Measurements from ENCODE around the gene HYOU1.
A peak's percentile ranks its signal among the peaks of the same experiment; 100 is the strongest.
"Not testable (repeated sequence)": the region's sequence is repeated elsewhere in the genome, so short reads cannot be mapped to it uniquely, and the experiment has no call there.

Gene HYOU1

DNA sequence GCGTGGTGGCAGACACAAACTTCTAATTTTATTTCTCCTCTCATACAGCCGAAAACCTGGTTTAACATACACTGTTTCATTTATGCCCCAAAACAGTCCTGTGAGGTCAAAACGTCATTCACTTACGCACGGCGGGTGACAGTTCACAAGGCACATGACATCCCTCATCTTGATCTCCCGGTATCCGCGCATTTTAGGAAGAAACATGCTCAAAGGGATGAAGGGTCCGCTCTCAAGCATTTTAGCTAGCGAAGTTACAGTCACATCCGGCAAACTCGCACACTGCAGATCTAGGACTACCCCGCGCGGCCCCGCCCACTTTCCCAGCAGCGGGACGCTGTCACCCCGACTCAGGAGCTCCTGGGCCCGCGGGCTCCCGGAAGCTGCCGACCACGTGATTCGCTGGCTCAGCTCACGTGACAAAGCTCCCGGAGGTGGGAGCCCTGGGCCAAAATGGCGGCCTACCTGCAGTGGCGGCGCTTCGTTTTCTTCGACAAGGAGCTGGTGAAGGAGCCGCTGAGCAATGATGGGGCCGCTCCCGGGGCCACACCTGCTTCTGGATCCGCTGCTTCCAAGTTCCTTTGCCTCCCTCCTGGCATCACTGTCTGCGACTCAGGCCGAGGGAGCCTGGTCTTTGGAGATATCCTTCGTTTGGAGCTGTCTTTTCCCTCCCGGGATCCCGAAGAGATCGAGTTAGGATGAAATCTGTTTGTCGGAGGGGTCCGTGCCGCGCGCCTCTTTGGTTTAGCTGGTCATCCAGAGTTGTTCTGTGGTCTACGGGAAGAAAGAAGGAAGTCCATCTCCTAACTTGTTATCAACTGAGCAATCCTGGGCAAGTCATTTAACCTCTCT lies 10.6 kb upstream of the HYOU1 start, which contains the start of gene VPS11:
Gene VPS11, plus strand, starts transcription at position 448 of the 852 bp plus-strand sequence. Its CDS starts 6 bp downstream, at position 454.
- Mint-ChIP-seq H3K36me3 (peaks cover 6% of the 10 kb centered on the region), H3K4me1 (peaks cover 21% of the 10 kb centered on the region), H3K27me3 (no peaks in the 10 kb centered on the region), H3K4me3 (peak within 1 kb of the TSS; percentile 93), H3K27ac (peak within 1 kb of the TSS; percentile 98), H3K9me3 (no peaks in the 10 kb centered on the region)
- DNase-seq (ENCODE audit: low spot score in 2 of 2) (peak; percentile 88 to 92), ATAC-seq (ENCODE audit: low read depth) (peak; percentile 91)

DNA sequence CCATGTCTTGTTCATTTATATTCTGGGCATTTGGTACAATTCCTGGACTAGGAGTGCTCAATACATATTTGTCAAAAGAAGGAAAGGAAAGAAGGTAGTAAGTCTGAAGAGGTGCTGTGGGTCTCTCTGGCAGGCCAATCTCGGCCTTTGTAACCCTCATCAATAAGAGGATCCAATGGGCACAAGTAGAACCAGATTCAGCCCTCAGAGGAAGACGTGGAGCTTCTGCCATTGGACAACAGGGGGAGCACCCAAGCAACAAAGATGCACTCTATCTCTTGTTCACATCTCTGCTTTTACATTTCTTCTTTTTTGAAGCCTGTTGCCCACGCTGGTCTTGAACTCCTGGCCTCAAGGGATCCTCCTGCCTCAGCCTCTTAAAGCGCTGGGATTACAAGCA lies 8.4 kb upstream of the HYOU1 start:
- Mint-ChIP-seq H3K9me3 (no peaks in the 10 kb centered on the region), H3K36me3 (peaks cover 5% of the 10 kb centered on the region), H3K4me3 (no peak overlapping the region), H3K27ac (peak overlapping the region; percentile 72), H3K27me3 (no peaks in the 10 kb centered on the region), H3K4me1 (peaks cover 19% of the 10 kb centered on the region)
- DNase-seq (ENCODE audit: low spot score in 2 of 2) (peak in 1 of 2 donors; percentile 29), ATAC-seq (ENCODE audit: low read depth) (peak; percentile 16)

- H3K4me3 Mint-ChIP-seq, result no peak overlapping the region
- no peak overlapping the region for H3K27ac Mint-ChIP-seq
- no peak for ATAC-seq (ENCODE audit: low read depth)
- no peak for DNase-seq (ENCODE audit: low spot score in 2 of 2)
- H3K4me1 Mint-ChIP-seq, result peaks cover 19% of the 10 kb centered on the region
- no peaks in the 10 kb centered on the region for H3K9me3 Mint-ChIP-seq
- H3K36me3 Mint-ChIP-seq, result peaks cover 2% of the 10 kb centered on the region
- H3K27me3 Mint-ChIP-seq, result no peaks in the 10 kb centered on the region
Observed at GRCh38 chr11:119062779-119063178, 5.8 kb upstream of the HYOU1 start.

- Mint-ChIP-seq H3K4me3 (no peak overlapping the region), H3K9me3 (no peaks in the 10 kb centered on the region), H3K36me3 (peaks cover 2% of the 10 kb centered on the region), H3K27ac (no peak overlapping the region), H3K4me1 (peaks cover 14% of the 10 kb centered on the region), H3K27me3 (no peaks in the 10 kb centered on the region)
- DNase-seq (ENCODE audit: low spot score in 2 of 2), result no peak
- no peak for ATAC-seq (ENCODE audit: low read depth)
Observed at GRCh38 chr11:119061256-119061655, 4.3 kb upstream of the HYOU1 start.

DNA sequence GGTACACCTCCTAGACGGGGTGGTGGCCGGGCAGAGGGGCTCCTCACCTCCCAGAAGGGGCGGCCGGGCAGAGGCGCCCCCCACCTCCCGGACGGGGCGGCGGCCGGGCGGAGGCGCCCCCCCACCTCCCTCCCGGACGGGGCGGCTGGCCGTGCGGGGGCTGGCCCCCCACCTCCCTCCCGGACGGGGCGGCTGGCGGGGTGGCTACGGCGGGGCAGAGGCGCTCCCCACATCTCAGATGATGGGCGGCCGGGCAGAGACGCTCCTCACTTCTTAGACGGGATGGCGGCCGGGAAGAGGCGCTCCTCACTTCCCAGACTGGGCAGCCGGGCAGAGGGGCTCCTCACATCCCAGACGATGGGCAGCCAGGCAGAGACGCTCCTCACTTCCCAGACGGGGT lies 2.1 kb upstream of the HYOU1 start:
- H3K27ac Mint-ChIP-seq; DNase-seq (ENCODE audit: low spot score in 2 of 2); H3K27me3 Mint-ChIP-seq; H3K36me3 Mint-ChIP-seq; ATAC-seq (ENCODE audit: low read depth); H3K9me3 Mint-ChIP-seq: not testable (repeated sequence)
- Mint-ChIP-seq H3K4me3 (peak overlapping the region; percentile 21), H3K4me1 (peaks cover 19% of the 10 kb centered on the region)

- ATAC-seq (ENCODE audit: low read depth) (peak; percentile 27), DNase-seq (ENCODE audit: low spot score in 2 of 2) (peak; percentile 41 to 53)
- H3K36me3 Mint-ChIP-seq, result peaks cover 12% of the 10 kb centered on the region
- H3K4me1 Mint-ChIP-seq, result peaks cover 25% of the 10 kb centered on the region
- peak overlapping the region; percentile 93 for H3K4me3 Mint-ChIP-seq
- no peaks in the 10 kb centered on the region for H3K27me3 Mint-ChIP-seq
- H3K9me3 Mint-ChIP-seq, result no peaks in the 10 kb centered on the region
- H3K27ac Mint-ChIP-seq, result peak overlapping the region; percentile 95
Observed at GRCh38 chr11:119056421-119056999, 495 bp downstream of the HYOU1 start.

DNA sequence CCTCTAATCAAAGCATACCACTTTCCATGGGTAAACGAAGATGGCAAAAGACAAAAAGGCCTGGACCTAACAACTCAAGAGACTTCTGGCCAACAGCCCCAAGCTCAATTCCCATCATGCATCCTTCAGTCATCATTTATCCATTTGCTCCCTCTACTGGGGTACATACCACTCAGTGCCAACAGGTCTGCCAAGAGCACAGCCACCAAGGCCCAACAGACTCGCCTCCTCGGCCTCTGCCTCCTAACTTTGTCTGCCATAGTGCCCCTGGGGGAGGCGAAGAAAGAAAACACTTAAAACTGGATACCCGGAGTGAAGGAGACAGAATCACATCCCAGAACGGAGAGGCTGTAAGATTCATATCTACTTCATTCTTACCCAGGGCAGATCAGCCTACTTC lies 1.1 kb downstream of the HYOU1 start:
- ATAC-seq (ENCODE audit: low read depth), result no peak
- DNase-seq (ENCODE audit: low spot score in 2 of 2), result no peak
- Mint-ChIP-seq H3K27me3 (no peaks in the 10 kb centered on the region), H3K4me3 (peak overlapping the region; percentile 93), H3K4me1 (peaks cover 28% of the 10 kb centered on the region), H3K9me3 (no peaks in the 10 kb centered on the region), H3K36me3 (peaks cover 17% of the 10 kb centered on the region), H3K27ac (peak overlapping the region; percentile 95)

DNA sequence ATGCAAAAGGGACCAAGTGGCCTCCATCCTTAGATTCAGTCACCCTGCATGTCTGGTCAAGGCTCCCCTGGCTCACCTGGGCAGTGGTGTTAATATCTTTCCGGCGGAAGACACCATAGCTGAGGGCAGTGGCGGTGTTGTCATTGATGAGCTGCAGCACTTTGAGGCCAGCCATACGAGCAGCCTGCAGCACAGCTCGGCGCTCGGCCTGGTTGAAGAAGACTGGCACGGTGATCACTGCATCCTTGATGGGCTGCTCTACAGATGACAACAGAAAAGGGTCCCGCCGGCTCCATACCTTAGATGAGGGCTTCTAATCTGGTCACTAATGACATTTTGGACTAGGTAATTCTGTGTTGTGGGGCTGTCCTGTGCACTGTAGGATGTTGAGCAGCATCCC lies 2.6 kb downstream of the HYOU1 start:
- Mint-ChIP-seq H3K4me1 (peaks cover 28% of the 10 kb centered on the region), H3K27ac (no peak overlapping the region), H3K9me3 (no peaks in the 10 kb centered on the region), H3K36me3 (peaks cover 23% of the 10 kb centered on the region), H3K4me3 (no peak overlapping the region), H3K27me3 (no peaks in the 10 kb centered on the region)
- no peak for ATAC-seq (ENCODE audit: low read depth)
- DNase-seq (ENCODE audit: low spot score in 2 of 2), result no peak

- Mint-ChIP-seq H3K4me3 (no peak overlapping the region), H3K9me3 (no peaks in the 10 kb centered on the region), H3K27me3 (no peaks in the 10 kb centered on the region), H3K4me1 (peaks cover 23% of the 10 kb centered on the region), H3K27ac (peak overlapping the region; percentile 3), H3K36me3 (peaks cover 35% of the 10 kb centered on the region)
- ATAC-seq (ENCODE audit: low read depth) (no peak), DNase-seq (ENCODE audit: low spot score in 2 of 2) (no peak)
Observed at GRCh38 chr11:119052163-119052814, 4.7 kb downstream of the HYOU1 start.

DNA sequence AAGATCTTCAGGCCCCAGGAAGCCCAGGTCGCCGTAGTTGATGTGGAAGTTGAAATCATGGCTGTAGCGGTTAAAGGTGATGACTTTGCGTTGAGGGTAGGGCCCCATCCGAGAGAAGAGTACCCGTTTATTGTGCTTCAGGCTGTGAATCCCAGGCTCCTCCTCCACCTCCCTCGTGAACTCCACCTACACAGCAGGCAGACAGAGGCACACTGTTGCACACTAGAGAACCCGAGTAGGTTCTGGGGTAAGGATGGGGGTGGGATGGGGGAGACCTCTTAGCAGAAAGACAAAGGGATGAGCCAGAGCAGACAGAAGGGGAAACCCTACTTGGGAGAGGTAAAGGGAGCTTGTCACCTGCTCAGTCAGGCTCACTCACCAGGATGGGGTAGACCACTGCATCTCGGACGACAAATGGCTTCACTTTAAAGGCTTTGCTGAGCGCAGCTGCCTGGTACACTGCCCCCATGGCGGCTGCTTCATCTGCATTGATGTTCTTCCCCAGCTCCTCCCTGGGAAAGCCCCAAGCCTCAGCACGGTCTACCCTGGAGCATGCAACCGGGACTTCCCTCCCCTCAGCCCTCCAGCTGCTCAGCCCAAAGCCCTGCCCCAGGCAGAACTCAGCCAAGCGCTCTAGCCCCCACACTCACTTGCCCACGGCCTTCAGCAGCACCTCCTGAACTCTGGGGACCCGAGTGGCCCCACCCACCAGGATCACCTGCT lies 5.4 kb downstream of the HYOU1 start:
- Mint-ChIP-seq H3K4me3 (no peak overlapping the region), H3K4me1 (peaks cover 23% of the 10 kb centered on the region), H3K27me3 (no peaks in the 10 kb centered on the region), H3K9me3 (no peaks in the 10 kb centered on the region), H3K27ac (peak overlapping the region; percentile 3), H3K36me3 (peaks cover 38% of the 10 kb centered on the region)
- DNase-seq (ENCODE audit: low spot score in 2 of 2), result peak in 1 of 2 donors; percentile 46
- peak; percentile 77 for ATAC-seq (ENCODE audit: low read depth)

GRCh38 chr11:119049081-119049480 lies 7.9 kb downstream of the HYOU1 start:
- peaks cover 43% of the 10 kb centered on the region for H3K36me3 Mint-ChIP-seq
- no peak for DNase-seq (ENCODE audit: low spot score in 2 of 2)
- H3K4me1 Mint-ChIP-seq, result peaks cover 12% of the 10 kb centered on the region
- H3K27me3 Mint-ChIP-seq, result no peaks in the 10 kb centered on the region
- no peak overlapping the region for H3K4me3 Mint-ChIP-seq
- no peaks in the 10 kb centered on the region for H3K9me3 Mint-ChIP-seq
- ATAC-seq (ENCODE audit: low read depth), result no peak
- H3K27ac Mint-ChIP-seq, result no peak overlapping the region

DNA sequence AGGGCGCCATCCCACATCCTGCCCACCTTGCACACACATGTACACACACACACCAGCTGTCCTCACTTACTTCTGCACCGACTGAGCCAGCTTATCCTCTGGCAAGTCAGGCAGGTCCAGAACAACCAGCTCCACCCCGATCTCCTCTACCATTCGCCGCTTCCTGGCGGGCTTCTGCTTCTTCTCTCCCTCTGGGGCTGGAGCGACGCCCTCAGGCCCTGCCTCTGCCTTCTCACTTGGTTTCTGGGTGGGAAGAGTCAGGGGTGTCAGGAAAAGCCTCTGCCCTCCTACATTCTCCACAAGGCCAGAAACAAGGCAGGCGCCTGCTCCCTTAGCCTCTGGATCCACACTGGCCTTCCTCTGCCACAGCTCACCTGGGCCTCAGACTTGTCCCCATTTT lies 8.4 kb downstream of the HYOU1 start:
- Mint-ChIP-seq H3K27ac (no peak overlapping the region), H3K36me3 (peaks cover 43% of the 10 kb centered on the region), H3K4me1 (peaks cover 12% of the 10 kb centered on the region), H3K4me3 (no peak overlapping the region), H3K27me3 (no peaks in the 10 kb centered on the region), H3K9me3 (no peaks in the 10 kb centered on the region)
- no peak for ATAC-seq (ENCODE audit: low read depth)
- no peak for DNase-seq (ENCODE audit: low spot score in 2 of 2)

DNA sequence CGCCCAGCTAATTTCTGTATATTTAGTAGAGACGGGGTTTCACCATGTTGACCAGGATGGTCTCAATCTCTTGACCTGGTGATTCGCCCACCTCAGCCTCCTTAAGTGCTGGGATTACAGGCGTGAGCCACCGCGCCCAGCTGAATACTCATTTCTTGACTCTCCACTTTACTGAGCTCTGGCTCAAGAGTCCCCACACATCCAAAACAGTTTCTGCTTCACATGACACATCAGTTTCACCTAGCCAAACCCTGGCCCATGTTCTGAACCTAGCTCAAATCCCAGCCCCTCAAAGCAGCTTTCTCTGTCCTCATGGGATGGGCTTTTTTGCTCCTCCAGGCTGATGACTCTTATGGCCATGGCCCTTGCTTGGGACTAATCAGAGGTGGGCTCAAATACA lies 9.8 kb downstream of the HYOU1 start:
- Mint-ChIP-seq H3K4me3 (no peak overlapping the region), H3K27me3 (no peaks in the 10 kb centered on the region), H3K36me3 (peaks cover 33% of the 10 kb centered on the region), H3K27ac (no peak overlapping the region), H3K9me3 (no peaks in the 10 kb centered on the region), H3K4me1 (peaks cover 7% of the 10 kb centered on the region)
- ATAC-seq (ENCODE audit: low read depth), result no peak
- no peak for DNase-seq (ENCODE audit: low spot score in 2 of 2)

- peaks cover 3% of the 10 kb centered on the region for H3K4me1 Mint-ChIP-seq
- H3K4me3 Mint-ChIP-seq, result no peak overlapping the region
- peaks cover 33% of the 10 kb centered on the region for H3K36me3 Mint-ChIP-seq
- ATAC-seq (ENCODE audit: low read depth) (no peak), DNase-seq (ENCODE audit: low spot score in 2 of 2) (no peak)
- H3K27me3 Mint-ChIP-seq, result no peaks in the 10 kb centered on the region
- H3K9me3 Mint-ChIP-seq, result no peaks in the 10 kb centered on the region
- H3K27ac Mint-ChIP-seq, result no peak overlapping the region
Observed at GRCh38 chr11:119046489-119046888, 10.5 kb downstream of the HYOU1 start.

All from memory B cell (primary cell).